Fibroblast of lung (primary cell): ENCODE results near the gene FAM78B. TPM values are rescaled to one million over a fixed set of nuclear protein-coding genes. Genes with fewer than 3 reads are reported as not detected.

ENCODE experiments used
- DNase-seq, 2 donors: peaks; one replicate each; pipeline versions ENCODE4 v3.0.0 to v3.0.0-alpha.2; 2010; ENCODE audit warnings: low read depth in 2 of 2
- H2AFZ ChIP-seq: 2 replicates; pipeline ENCODE4 v1.5.1; 2012; ENCODE audit warnings: low read length, control low read depth, inconsistent platforms
- H3K27ac ChIP-seq: 2 replicates; pipeline ENCODE4 v1.5.1; 2011; ENCODE audit warnings: low read length, control low read depth; ENCODE audit not compliant: insufficient read depth
- H3K27me3 ChIP-seq: 2 replicates; pipeline ENCODE4 v1.5.1; 2011; ENCODE audit warnings: mild to moderate bottlenecking, low read length; ENCODE audit not compliant: control insufficient read depth, insufficient read depth
- H3K36me3 ChIP-seq: 2 replicates; pipeline ENCODE4 v1.5.1; 2011; ENCODE audit warnings: low read length; ENCODE audit not compliant: control insufficient read depth, insufficient read depth
- H3K4me1 ChIP-seq: 2 replicates; pipeline ENCODE4 v1.5.1; 2011; ENCODE audit warnings: low read length; ENCODE audit not compliant: control insufficient read depth, insufficient read depth; ENCODE audit errors: extremely low read depth
- H3K4me2 ChIP-seq: 2 replicates; pipeline ENCODE4 v1.5.1; 2011; ENCODE audit warnings: low read length, control low read depth; ENCODE audit not compliant: insufficient read depth; ENCODE audit errors: extremely low read depth
- H3K4me3 ChIP-seq, 4 experiments: fragments of 200-600 bp in 1 of 4; sonication (generic) in 1 of 4; replicated peaks in 1 of 4; 2 replicates each; pipeline ENCODE4 v1.5.1; 2011 to 2016; ENCODE audit warnings: low read length in 4 of 4, low read depth in 3 of 4, mild to moderate bottlenecking in 3 of 4, control low read depth in 2 of 4, inconsistent platforms in 1 of 4, mixed read lengths in 1 of 4; ENCODE audit not compliant: insufficient read depth in 1 of 4; ENCODE audit errors: control extremely low read depth in 1 of 4
- H3K79me2 ChIP-seq: 2 replicates; pipeline ENCODE4 v1.5.1; 2012; ENCODE audit warnings: mild to moderate bottlenecking, low read length, inconsistent platforms; ENCODE audit not compliant: control insufficient read depth, insufficient read depth
- H3K9ac ChIP-seq: 2 replicates; pipeline ENCODE4 v1.5.1; 2011; ENCODE audit warnings: mild to moderate bottlenecking, low read length, control low read depth; ENCODE audit not compliant: insufficient read depth
- H3K9me3 ChIP-seq: 2 replicates; pipeline ENCODE4 v1.5.1; 2012; ENCODE audit warnings: low read depth, low read length; ENCODE audit not compliant: control insufficient read depth, insufficient read depth
- H4K20me1 ChIP-seq: 2 replicates; pipeline ENCODE4 v1.5.1; 2011; ENCODE audit warnings: low read length; ENCODE audit not compliant: control insufficient read depth, insufficient read depth; ENCODE audit errors: extremely low read depth
- EZH2 ChIP-seq: IDR thresholded peaks from 2 replicates; pipeline ENCODE4 v1.5.1; 2012; ENCODE audit warnings: low read length, control low read depth, mild to moderate bottlenecking; ENCODE audit errors: missing control alignments
- polyA plus RNA-seq, 2 donors: library from polyadenylated mRNA; depleted of rRNA in 1 of 2; stranded (reverse) in 1 of 2; unstranded in 1 of 2; fragments of >200 nt; gene quantifications; 2 replicates each; pipeline ENCODE4 v1.2.1, GENCODE V29; 2011 to 2012; ENCODE audit warnings: missing spikeins in 1 of 2
- total RNA-seq: library from RNA; depleted of rRNA; stranded (reverse); fragments of >200 nt; gene quantifications from 2 replicates; pipeline ENCODE4 v1.2.1, GENCODE V29; 2014
- TF ChIP-seq, protein P1 (sequence below), 2 donors: IDR thresholded peaks in 1 of 2; conservative IDR thresholded peaks in 1 of 2; 1 replicate in 1 of 2; 2 replicates in 1 of 2; pipeline ENCODE4 v1.5.1; 2011 to 2012; ENCODE audit warnings: low read length in 2 of 2, control low read depth in 1 of 2, inconsistent platforms in 1 of 2, low read depth in 1 of 2, mild to moderate bottlenecking in 1 of 2

Gene FAM78B
- total and polyA plus RNA-seq, 2 donors (not counting 1 experiment from before 2014, with no cell fraction given) = 0.15 to 0.33 TPM

DNA sequence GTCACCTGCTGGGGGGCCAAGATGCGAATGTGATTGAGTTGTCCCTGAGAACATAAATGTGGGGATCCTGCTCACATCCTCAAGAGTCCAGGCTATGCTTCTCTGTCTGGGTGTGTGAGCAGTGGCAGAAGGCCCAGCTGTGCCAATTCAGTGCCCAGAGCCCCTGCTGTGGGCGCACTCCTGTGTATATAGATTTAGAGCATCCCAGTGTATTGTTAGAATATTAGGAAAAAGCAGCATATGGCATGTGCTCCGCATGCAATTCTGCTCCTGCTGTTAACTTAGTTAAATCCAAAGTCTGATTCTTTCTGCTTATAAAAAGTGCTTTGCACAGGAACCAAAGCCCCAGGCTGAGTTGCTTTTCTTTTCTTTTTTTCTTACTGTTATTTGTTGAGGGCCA is 37.8 kb downstream of the FAM78B start:
- H3K9me3 ChIP-seq = no peaks in the 10 kb centered on the region
- no peaks in the 10 kb centered on the region for H4K20me1 ChIP-seq
- H3K27ac ChIP-seq = no peak overlapping the region
- no peaks in the 10 kb centered on the region for H3K79me2 ChIP-seq
- DNase-seq = no peak
- no peak overlapping the region for H2AFZ ChIP-seq
- no peaks in the 10 kb centered on the region for H3K4me1 ChIP-seq
- H3K9ac ChIP-seq = no peak overlapping the region
- no peaks in the 10 kb centered on the region for H3K27me3 ChIP-seq
- no peaks in the 10 kb centered on the region for H3K36me3 ChIP-seq
- no peak overlapping the region for H3K4me3 ChIP-seq
- no peak for TF ChIP-seq EZH2
- TF ChIP-seq, protein P1, sequence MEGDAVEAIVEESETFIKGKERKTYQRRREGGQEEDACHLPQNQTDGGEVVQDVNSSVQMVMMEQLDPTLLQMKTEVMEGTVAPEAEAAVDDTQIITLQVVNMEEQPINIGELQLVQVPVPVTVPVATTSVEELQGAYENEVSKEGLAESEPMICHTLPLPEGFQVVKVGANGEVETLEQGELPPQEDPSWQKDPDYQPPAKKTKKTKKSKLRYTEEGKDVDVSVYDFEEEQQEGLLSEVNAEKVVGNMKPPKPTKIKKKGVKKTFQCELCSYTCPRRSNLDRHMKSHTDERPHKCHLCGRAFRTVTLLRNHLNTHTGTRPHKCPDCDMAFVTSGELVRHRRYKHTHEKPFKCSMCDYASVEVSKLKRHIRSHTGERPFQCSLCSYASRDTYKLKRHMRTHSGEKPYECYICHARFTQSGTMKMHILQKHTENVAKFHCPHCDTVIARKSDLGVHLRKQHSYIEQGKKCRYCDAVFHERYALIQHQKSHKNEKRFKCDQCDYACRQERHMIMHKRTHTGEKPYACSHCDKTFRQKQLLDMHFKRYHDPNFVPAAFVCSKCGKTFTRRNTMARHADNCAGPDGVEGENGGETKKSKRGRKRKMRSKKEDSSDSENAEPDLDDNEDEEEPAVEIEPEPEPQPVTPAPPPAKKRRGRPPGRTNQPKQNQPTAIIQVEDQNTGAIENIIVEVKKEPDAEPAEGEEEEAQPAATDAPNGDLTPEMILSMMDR (conservative IDR thresholded peaks at IDR 0.05 in 1 of 2, IDR thresholded peaks at IDR 0.05 in 1 of 2; ENCODE audit: low read depth in 1 of 2, low read length in 2 of 2) = no peak
- no peak overlapping the region for H3K4me2 ChIP-seq

DNA sequence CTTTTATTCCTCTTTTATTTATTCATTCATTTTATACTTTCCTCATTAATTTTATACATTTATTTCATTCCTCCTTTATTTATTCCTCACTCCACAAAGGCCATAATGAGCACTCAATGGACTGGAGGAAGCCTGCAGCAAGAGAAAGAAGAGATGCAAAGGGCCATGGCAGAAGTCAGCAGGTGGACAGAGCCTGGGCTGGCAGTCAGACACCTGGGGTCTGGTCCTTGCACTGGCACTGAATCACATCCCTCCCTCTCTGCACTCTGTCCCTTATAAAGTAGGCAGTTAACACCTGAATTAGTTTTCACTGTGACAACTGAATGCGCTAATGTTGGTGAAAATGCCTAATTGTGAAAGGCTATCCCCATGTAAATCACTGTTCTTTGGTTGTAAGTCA is 38.6 kb downstream of the FAM78B start:
- H2AFZ ChIP-seq = no peak overlapping the region
- no peak overlapping the region for H3K9ac ChIP-seq
- H4K20me1 ChIP-seq = no peaks in the 10 kb centered on the region
- no peak for DNase-seq
- no peaks in the 10 kb centered on the region for H3K27me3 ChIP-seq
- H3K27ac ChIP-seq = no peak overlapping the region
- no peaks in the 10 kb centered on the region for H3K36me3 ChIP-seq
- H3K4me2 ChIP-seq = no peak overlapping the region
- H3K4me3 ChIP-seq = no peak overlapping the region
- no peaks in the 10 kb centered on the region for H3K79me2 ChIP-seq
- TF ChIP-seq, protein P1 (conservative IDR thresholded peaks at IDR 0.05 in 1 of 2, IDR thresholded peaks at IDR 0.05 in 1 of 2; ENCODE audit: low read depth in 1 of 2, low read length in 2 of 2) = no peak
- TF ChIP-seq EZH2 = no peak
- no peaks in the 10 kb centered on the region for H3K4me1 ChIP-seq
- H3K9me3 ChIP-seq = no peaks in the 10 kb centered on the region

DNA sequence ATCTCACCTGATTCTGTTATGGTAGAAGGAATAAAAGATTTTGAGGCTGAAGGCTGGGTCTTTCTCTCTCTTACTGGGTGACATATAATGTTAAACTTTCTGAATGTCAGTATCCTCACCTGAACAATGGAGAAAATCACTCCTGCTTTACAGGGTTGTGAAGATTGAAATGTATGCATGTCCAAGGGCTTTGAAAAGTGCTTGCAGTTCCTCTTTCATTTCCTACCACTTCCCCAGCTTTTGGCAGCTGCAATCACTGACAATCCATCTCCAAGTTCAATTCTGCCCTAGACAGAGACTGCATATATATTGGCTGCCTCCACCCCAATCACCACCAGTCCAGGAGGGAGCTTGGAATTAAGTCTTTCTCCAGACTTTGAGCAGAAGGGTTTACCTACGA is 39.8 kb downstream of the FAM78B start:
- TF ChIP-seq, protein P1 (conservative IDR thresholded peaks at IDR 0.05 in 1 of 2, IDR thresholded peaks at IDR 0.05 in 1 of 2; ENCODE audit: low read depth in 1 of 2, low read length in 2 of 2) = no peak
- TF ChIP-seq EZH2 = no peak
- no peaks in the 10 kb centered on the region for H3K4me1 ChIP-seq
- no peak for DNase-seq
- no peaks in the 10 kb centered on the region for H4K20me1 ChIP-seq
- no peaks in the 10 kb centered on the region for H3K9me3 ChIP-seq
- H2AFZ ChIP-seq = no peak overlapping the region
- no peak overlapping the region for H3K4me3 ChIP-seq
- H3K27ac ChIP-seq = no peak overlapping the region
- H3K9ac ChIP-seq = no peak overlapping the region
- no peak overlapping the region for H3K4me2 ChIP-seq
- H3K79me2 ChIP-seq = no peaks in the 10 kb centered on the region
- H3K36me3 ChIP-seq = no peaks in the 10 kb centered on the region
- H3K27me3 ChIP-seq = no peaks in the 10 kb centered on the region
